H7 (cell line): ENCODE results near the gene RCBTB2. TPM values are rescaled to one million over a fixed set of nuclear protein-coding genes. Genes with fewer than 3 reads are reported as not detected.

ENCODE experiments used
- DNase-seq: peaks from one replicate; pipeline ENCODE4 v3.0.0; 2012
- H3K27me3 ChIP-seq: 2 replicates; pipeline ENCODE4 v1.6.0; 2011; ENCODE audit warnings: mild to moderate bottlenecking, low read length; ENCODE audit not compliant: control insufficient read depth, insufficient read depth
- H3K36me3 ChIP-seq: replicated peaks from 2 replicates; pipeline ENCODE4 v1.5.1; 2011; ENCODE audit warnings: low read length; ENCODE audit not compliant: control insufficient read depth, insufficient read depth
- H3K4me3 ChIP-seq: 2 replicates; pipeline ENCODE4 v1.5.1; 2011; ENCODE audit warnings: low read depth, mild to moderate bottlenecking, control low read depth, low read length, moderate library complexity; ENCODE audit not compliant: insufficient read depth
- total RNA-seq: library from RNA; depleted of rRNA; stranded (reverse); fragments of >200 nt; shearing (Covaris generic); gene quantifications from 2 replicates; pipeline ENCODE4 v1.2.3, GENCODE V29; 2014

The RCBTB2 gene
- total RNA-seq, 1 experiment from 2014 or later: 13.1 TPM

GRCh38 chr13:48527955-48528354 lies 4.9 kb downstream of the RCBTB2 start:
- DNase-seq: no peak
- Histone ChIP-seq H3K36me3 (no peaks in the 10 kb centered on the region), H3K4me3 (no peak overlapping the region), H3K27me3 (no peaks in the 10 kb centered on the region)

- Histone ChIP-seq H3K4me3 (no peak overlapping the region), H3K27me3 (no peaks in the 10 kb centered on the region), H3K36me3 (no peaks in the 10 kb centered on the region)
- no peak for DNase-seq
Measured at GRCh38 chr13:48526286-48526685, 6.6 kb downstream of the RCBTB2 start.

- DNase-seq: no peak
- no peaks in the 10 kb centered on the region for H3K27me3 ChIP-seq
- H3K4me3 ChIP-seq: no peak overlapping the region
- H3K36me3 ChIP-seq: no peaks in the 10 kb centered on the region; the same call in 1 of the 2 replicates
Measured at GRCh38 chr13:48518083-48518482, 14.8 kb downstream of the RCBTB2 start.

GRCh38 chr13:48515732-48516131 lies 17.1 kb downstream of the RCBTB2 start:
- no peaks in the 10 kb centered on the region for H3K27me3 ChIP-seq

GRCh38 chr13:48514793-48515192 lies 18.1 kb downstream of the RCBTB2 start:
- Histone ChIP-seq H3K27me3 (no peaks in the 10 kb centered on the region), H3K36me3 (no peaks in the 10 kb centered on the region; the same call in 1 of the 2 replicates), H3K4me3 (no peak overlapping the region)
- DNase-seq: no peak

More at GRCh38 chr13:48515732-48516131, 17.1 kb downstream of the RCBTB2 start:
- no peak for DNase-seq
- no peaks in the 10 kb centered on the region; the same call in 1 of the 2 replicates for H3K36me3 ChIP-seq
- no peak overlapping the region for H3K4me3 ChIP-seq

- no peak overlapping the region for H3K4me3 ChIP-seq
- DNase-seq: no peak
- no peaks in the 10 kb centered on the region; the same call in 1 of the 2 replicates for H3K36me3 ChIP-seq
- no peaks in the 10 kb centered on the region; the same call in 1 of the 2 replicates for H3K27me3 ChIP-seq
Measured at GRCh38 chr13:48511621-48512230, 21.2 kb downstream of the RCBTB2 start.

- no peak overlapping the region for H3K4me3 ChIP-seq
- DNase-seq: no peak
- no peaks in the 10 kb centered on the region; the same call in 1 of the 2 replicates for H3K36me3 ChIP-seq
- no peaks in the 10 kb centered on the region; the same call in 1 of the 2 replicates for H3K27me3 ChIP-seq
Measured at GRCh38 chr13:48510698-48511097, 22.2 kb downstream of the RCBTB2 start.

GRCh38 chr13:48508011-48508410 lies 24.9 kb downstream of the RCBTB2 start:
- Histone ChIP-seq H3K36me3 (no peaks in the 10 kb centered on the region), H3K27me3 (no peaks in the 10 kb centered on the region; the same call in 1 of the 2 replicates), H3K4me3 (no peak overlapping the region)
- no peak for DNase-seq

GRCh38 chr13:48507021-48507420 lies 25.9 kb downstream of the RCBTB2 start:
- H3K36me3 ChIP-seq: no peaks in the 10 kb centered on the region
- no peak overlapping the region for H3K4me3 ChIP-seq
- no peaks in the 10 kb centered on the region; the same call in 1 of the 2 replicates for H3K27me3 ChIP-seq
- DNase-seq: no peak

- Histone ChIP-seq H3K27me3 (no peaks in the 10 kb centered on the region; the same call in 1 of the 2 replicates), H3K36me3 (no peaks in the 10 kb centered on the region), H3K4me3 (no peak overlapping the region)
- no peak for DNase-seq
Measured at GRCh38 chr13:48506092-48506701, 26.7 kb downstream of the RCBTB2 start.

- Histone ChIP-seq H3K36me3 (no peaks in the 10 kb centered on the region), H3K4me3 (no peak overlapping the region)
- no peak for DNase-seq
Measured at GRCh38 chr13:48505597-48506091, 27.2 kb downstream of the RCBTB2 start.

GRCh38 chr13:48505012-48505411 lies 27.9 kb downstream of the RCBTB2 start:
- Histone ChIP-seq H3K4me3 (no peak overlapping the region), H3K27me3 (no peaks in the 10 kb centered on the region; the same call in 1 of the 2 replicates), H3K36me3 (no peaks in the 10 kb centered on the region)
- DNase-seq: peak; percentile 30

More at GRCh38 chr13:48505597-48506091, 27.2 kb downstream of the RCBTB2 start:
- H3K27me3 ChIP-seq: no peaks in the 10 kb centered on the region; the same call in 1 of the 2 replicates

GRCh38 chr13:48504606-48505005 lies 28.3 kb downstream of the RCBTB2 start:
- H3K27me3 ChIP-seq: no peaks in the 10 kb centered on the region; the same call in 1 of the 2 replicates
- H3K4me3 ChIP-seq: no peak overlapping the region
- H3K36me3 ChIP-seq: no peaks in the 10 kb centered on the region
- peak; percentile 40 for DNase-seq

GRCh38 chr13:48502601-48503319 lies 30.1 kb downstream of the RCBTB2 start:
- H3K4me3 ChIP-seq: no peak overlapping the region
- no peak for DNase-seq
- H3K36me3 ChIP-seq: no peaks in the 10 kb centered on the region
- no peaks in the 10 kb centered on the region for H3K27me3 ChIP-seq
